ENCODE data around the gene FAM149B1.

FAM149B1 gene

GRCh38 chr10:73264423-73264822 lies 96.5 kb downstream of the FAM149B1 start:
- no peak for TF ChIP-seq FOXP2 (optimal IDR thresholded peaks at IDR 0.05; ENCODE audit: borderline replicate concordance, extremely low read depth, extremely low read length, insufficient read depth)
- TF ChIP-seq SIN3A (IDR thresholded peaks at IDR 0.05; ENCODE audit: borderline replicate concordance, insufficient read depth, low read length): no peak
- TF ChIP-seq TAF1 (IDR thresholded peaks at IDR 0.05; ENCODE audit: borderline replicate concordance, insufficient read depth, low read length): no peak
- no peak for TF ChIP-seq REST (IDR thresholded peaks at IDR 0.05; ENCODE audit: insufficient read depth in 1 of 2, low read depth in 2 of 2, low read length in 2 of 2)
- TF ChIP-seq POLR2AphosphoS5 (IDR thresholded peaks at IDR 0.05; ENCODE audit: low read depth, low read length): no peak

GRCh38 chr10:73281097-73281496 lies 113.2 kb downstream of the FAM149B1 start:
- TF ChIP-seq REST (IDR thresholded peaks at IDR 0.05; ENCODE audit: insufficient read depth in 1 of 2, low read depth in 2 of 2, low read length in 2 of 2) (no peak), TAF1 (IDR thresholded peaks at IDR 0.05; ENCODE audit: borderline replicate concordance, insufficient read depth, low read length) (no peak), POLR2AphosphoS5 (IDR thresholded peaks at IDR 0.05; ENCODE audit: low read depth, low read length) (no peak)

GRCh38 chr10:73287441-73287840 lies 119.5 kb downstream of the FAM149B1 start:
- TF ChIP-seq POLR2AphosphoS5 (IDR thresholded peaks at IDR 0.05; ENCODE audit: low read depth, low read length): no peak
- no peak for TF ChIP-seq SIN3A (IDR thresholded peaks at IDR 0.05; ENCODE audit: borderline replicate concordance, insufficient read depth, low read length)
- no peak for TF ChIP-seq TAF1 (IDR thresholded peaks at IDR 0.05; ENCODE audit: borderline replicate concordance, insufficient read depth, low read length)
- no peak for TF ChIP-seq REST (IDR thresholded peaks at IDR 0.05; ENCODE audit: insufficient read depth in 1 of 2, low read depth in 2 of 2, low read length in 2 of 2)
- TF ChIP-seq FOXP2 (optimal IDR thresholded peaks at IDR 0.05; ENCODE audit: borderline replicate concordance, extremely low read depth, extremely low read length, insufficient read depth): no peak

GRCh38 chr10:73289958-73290357 lies 122.0 kb downstream of the FAM149B1 start:
- TF ChIP-seq SIN3A (IDR thresholded peaks at IDR 0.05; ENCODE audit: borderline replicate concordance, insufficient read depth, low read length) (no peak), TAF1 (IDR thresholded peaks at IDR 0.05; ENCODE audit: borderline replicate concordance, insufficient read depth, low read length) (no peak), FOXP2 (optimal IDR thresholded peaks at IDR 0.05; ENCODE audit: borderline replicate concordance, extremely low read depth, extremely low read length, insufficient read depth) (no peak), REST (IDR thresholded peaks at IDR 0.05; ENCODE audit: insufficient read depth in 1 of 2, low read depth in 2 of 2, low read length in 2 of 2) (no peak), POLR2AphosphoS5 (IDR thresholded peaks at IDR 0.05; ENCODE audit: low read depth, low read length) (no peak)

GRCh38 chr10:73293461-73293860 lies 125.5 kb downstream of the FAM149B1 start:
- no peak for TF ChIP-seq TAF1 (IDR thresholded peaks at IDR 0.05; ENCODE audit: borderline replicate concordance, insufficient read depth, low read length)
